LHCN-M2 (cell line): ENCODE data around the gene TTC28. TPM values are rescaled to one million over a fixed set of nuclear protein-coding genes. Genes with fewer than 3 reads are reported as not detected.
"Not testable (repeated sequence)": the region's sequence is repeated elsewhere in the genome, so short reads cannot be mapped to it uniquely, and the experiment has no call there.

Experiments
- DNase-seq: peaks from one replicate; pipeline ENCODE4 v3.0.0-alpha.2; 2012; ENCODE audit warnings: low read depth
- total RNA-seq: library from RNA; depleted of rRNA; stranded (reverse); fragments of >200 nt; gene quantifications from 2 replicates; pipeline ENCODE4 v1.2.3, GENCODE V29; 2014

Gene TTC28
- total RNA-seq, 1 experiment from 2014 or later: 7.1 TPM

GRCh38 chr22:28491289-28491688, 188.4 kb downstream of the TTC28 start:
- DNase-seq: not testable (repeated sequence)

GRCh38 chr22:28488825-28489224, 190.8 kb downstream of the TTC28 start:
- no peak for DNase-seq

GRCh38 chr22:28484662-28485061, 195.0 kb downstream of the TTC28 start:
- DNase-seq: no peak

- no peak for DNase-seq
Observed at GRCh38 chr22:28481725-28482124, 197.9 kb downstream of the TTC28 start.

GRCh38 chr22:28480000-28480715, 199.5 kb downstream of the TTC28 start:
- no peak for DNase-seq

- no peak for DNase-seq
Observed at GRCh38 chr22:28478564-28478963, 201.1 kb downstream of the TTC28 start.

- no peak for DNase-seq
Observed at GRCh38 chr22:28477556-28477955, 202.1 kb downstream of the TTC28 start.

- DNase-seq: no peak
Observed at GRCh38 chr22:28474330-28474729, 205.3 kb downstream of the TTC28 start.

- DNase-seq: no peak
Observed at GRCh38 chr22:28473258-28473657, 206.4 kb downstream of the TTC28 start.

- DNase-seq: not testable (repeated sequence)
Observed at GRCh38 chr22:28467055-28467454, 212.6 kb downstream of the TTC28 start.

GRCh38 chr22:28466399-28466798, 213.2 kb downstream of the TTC28 start:
- no peak for DNase-seq

GRCh38 chr22:28465841-28466240, 213.8 kb downstream of the TTC28 start:
- DNase-seq: no peak

- no peak for DNase-seq
Observed at GRCh38 chr22:28464127-28464526, 215.5 kb downstream of the TTC28 start.

- not testable (repeated sequence) for DNase-seq
Observed at GRCh38 chr22:28463408-28463807, 216.2 kb downstream of the TTC28 start.

GRCh38 chr22:28462901-28463300, 216.7 kb downstream of the TTC28 start:
- DNase-seq: no peak

GRCh38 chr22:28462041-28462440, 217.6 kb downstream of the TTC28 start:
- no peak for DNase-seq

GRCh38 chr22:28454431-28455064, 225.1 kb downstream of the TTC28 start:
- no peak for DNase-seq

GRCh38 chr22:28450109-28450508, 229.5 kb downstream of the TTC28 start:
- DNase-seq: no peak

GRCh38 chr22:28449041-28449440, 230.6 kb downstream of the TTC28 start:
- DNase-seq: no peak

- no peak for DNase-seq
Observed at GRCh38 chr22:28448625-28449024, 231.0 kb downstream of the TTC28 start.

- DNase-seq: no peak
Observed at GRCh38 chr22:28444659-28445058, 235.0 kb downstream of the TTC28 start.

- DNase-seq: peak; percentile 74
Observed at GRCh38 chr22:28443526-28443876, 236.1 kb downstream of the TTC28 start.
